Limb (tissue), 2 donors: Measurements from ENCODE around the gene MAGEB17.

ENCODE experiments used
- DNase-seq, 2 donors: peaks; one replicate each; pipeline ENCODE4 v3.0.0-alpha.2; 2016; ENCODE audit errors: extremely low spot score in 2 of 2

MAGEB17 gene

DNA sequence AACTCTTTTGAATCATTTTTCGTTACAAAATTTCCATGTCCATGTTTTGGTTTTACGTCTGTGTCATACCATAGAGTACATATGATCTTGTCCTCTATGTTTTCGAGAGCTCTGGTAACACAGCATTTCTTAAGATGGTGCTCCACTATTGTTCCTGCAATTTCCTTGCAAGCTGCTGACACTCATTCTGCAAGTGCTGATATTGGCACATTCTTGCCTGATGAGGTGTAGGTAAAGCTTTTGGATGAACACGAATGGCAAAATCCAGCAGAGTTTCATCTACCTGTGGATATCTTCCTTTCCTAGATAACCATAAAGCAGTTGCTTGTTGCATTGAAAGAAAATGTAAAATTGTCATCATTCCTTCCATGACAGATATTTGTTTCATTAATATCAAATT lies 41.3 kb downstream of the MAGEB17 start:
- no peak for DNase-seq

- no peak for DNase-seq
Observed at GRCh38 chrX:16210061-16210460, 42.8 kb downstream of the MAGEB17 start.

DNA sequence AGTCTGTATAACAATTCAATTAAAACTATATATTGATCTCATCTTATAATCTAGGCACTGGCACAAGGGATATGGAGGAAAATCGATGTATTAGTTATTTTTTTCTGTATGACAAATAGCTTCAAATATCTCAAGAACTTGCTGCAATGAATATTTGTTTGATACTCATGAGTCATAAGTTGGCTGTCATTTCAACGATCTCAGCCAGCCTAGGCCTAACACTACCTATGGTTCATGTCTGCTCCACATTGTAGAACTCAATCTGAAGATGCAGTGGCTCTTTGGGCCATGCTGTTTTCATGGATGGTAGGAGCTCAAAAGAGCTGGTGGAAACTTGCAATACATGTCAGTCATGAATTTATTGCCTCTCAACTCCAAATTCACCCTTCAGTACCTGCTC lies 44.7 kb downstream of the MAGEB17 start:
- no peak for DNase-seq

DNA sequence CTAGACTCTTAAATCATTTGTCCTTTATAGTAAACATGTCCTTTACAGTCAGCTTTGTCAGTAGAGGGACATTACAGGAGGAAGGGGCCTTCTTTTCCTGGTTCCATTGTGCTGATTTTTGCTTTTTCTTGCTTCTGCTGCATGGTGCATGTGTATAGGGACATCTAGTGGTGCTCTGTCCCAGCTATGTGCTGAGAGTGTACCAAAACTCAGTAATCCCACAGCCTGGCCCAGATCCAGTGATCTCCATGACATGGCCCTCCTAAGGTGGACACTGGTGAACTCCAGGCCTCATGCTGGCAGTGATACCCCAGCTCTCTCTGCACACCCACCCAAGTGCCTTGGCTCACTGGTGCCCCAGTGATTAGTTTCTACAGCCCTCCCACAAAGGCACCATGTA lies 45.2 kb downstream of the MAGEB17 start:
- peak in 1 of 2 donors; percentile 17 for DNase-seq

- DNase-seq, result no peak
Observed at GRCh38 chrX:16213961-16214360, 46.7 kb downstream of the MAGEB17 start.

DNA sequence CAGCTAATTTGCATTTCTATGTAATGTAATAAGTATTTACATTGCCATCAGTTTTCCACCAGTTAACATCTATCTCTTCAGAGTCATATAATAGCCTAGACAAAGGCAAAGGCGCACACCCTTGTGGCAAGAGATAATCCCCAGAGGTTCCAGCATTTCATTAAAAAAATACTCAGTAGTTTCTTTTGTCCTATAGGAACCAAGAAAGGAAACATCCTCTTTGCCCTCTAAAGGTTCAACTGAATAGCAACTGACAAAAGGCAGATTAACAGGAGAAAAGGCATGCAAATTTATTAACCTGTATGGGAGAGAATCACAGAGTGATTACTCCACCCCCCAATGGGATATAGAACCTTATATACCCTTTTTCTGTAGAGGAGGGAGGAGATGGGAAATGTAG lies 48.4 kb downstream of the MAGEB17 start:
- no peak for DNase-seq
